Measurements from ENCODE around the gene PTDSS2.

PTDSS2 gene

DNA sequence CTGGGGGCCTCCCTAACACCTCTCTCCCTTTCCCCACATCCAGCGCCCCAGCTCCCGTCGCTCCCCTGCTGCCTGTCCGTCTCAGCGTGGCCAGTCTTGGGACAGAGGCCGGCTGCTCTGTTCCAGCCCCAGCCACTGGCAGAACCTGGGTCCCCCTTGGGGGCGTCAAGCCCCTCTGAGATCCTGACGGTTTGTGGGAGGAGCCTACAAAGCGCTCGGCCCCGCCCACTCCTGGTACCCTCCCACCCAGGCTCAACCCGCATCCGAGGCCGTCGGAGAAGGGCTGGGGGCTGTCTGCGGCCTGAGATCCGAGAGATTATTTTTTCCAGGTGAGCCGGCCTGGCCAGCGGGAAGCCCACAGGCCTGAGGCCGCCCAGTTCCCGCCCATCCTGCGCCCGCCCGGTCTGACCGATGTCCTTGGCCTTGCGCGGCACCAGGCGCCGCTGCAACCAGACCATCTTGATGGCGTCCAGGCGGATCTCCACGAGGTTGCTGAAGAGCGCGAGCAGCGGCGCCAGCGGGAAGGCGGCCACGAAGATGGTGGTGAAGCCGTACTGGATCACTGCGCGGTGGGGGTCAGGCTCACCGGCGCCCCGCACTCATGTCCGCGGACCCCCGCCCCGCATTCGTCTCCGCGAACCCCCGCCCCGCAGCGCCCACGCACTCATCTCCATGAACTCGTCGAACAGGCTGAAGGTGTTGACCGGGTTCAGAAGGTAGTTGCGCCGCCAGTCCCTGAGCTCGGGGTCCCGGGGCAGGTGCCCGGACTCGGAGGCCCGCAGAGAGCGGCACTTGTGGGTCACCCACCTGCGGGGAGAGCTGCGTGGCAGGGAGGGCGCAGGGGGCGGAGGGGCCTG is 29.8 kb upstream of the PTDSS2 start:
- Histone ChIP-seq H3K36me3 (replicated peaks; ENCODE audit: insufficient read depth, low read length) (no peaks in the 10 kb centered on the region), H3K4me3 (ENCODE audit: low read length) (no peak overlapping the region), H3K27ac (ENCODE audit: low read length) (no peak overlapping the region), H3K27me3 (replicated peaks; ENCODE audit: insufficient read depth, low read length) (peaks cover 74% of the 10 kb centered on the region), H3K4me1 (ENCODE audit: low read length) (no peaks in the 10 kb centered on the region), H3K9me2 (replicated peaks; ENCODE audit: insufficient read depth, low read length) (no peaks in the 10 kb centered on the region), H4K20me1 (ENCODE audit: insufficient read depth, low read length) (no peaks in the 10 kb centered on the region), H3K9me3 (replicated peaks; ENCODE audit: insufficient read depth, low read length) (no peaks in the 10 kb centered on the region), H3F3A (ENCODE audit: insufficient read depth, low read length) (no peaks in the 10 kb centered on the region), H3K9ac (ENCODE audit: low read length) (no peak overlapping the region), H3K79me2 (ENCODE audit: low read length) (no peaks in the 10 kb centered on the region), H3K4me2 (ENCODE audit: low read depth, low read length) (no peak overlapping the region), H2AFZ (ENCODE audit: low read length) (no peak overlapping the region)
- TF ChIP-seq, protein P1, sequence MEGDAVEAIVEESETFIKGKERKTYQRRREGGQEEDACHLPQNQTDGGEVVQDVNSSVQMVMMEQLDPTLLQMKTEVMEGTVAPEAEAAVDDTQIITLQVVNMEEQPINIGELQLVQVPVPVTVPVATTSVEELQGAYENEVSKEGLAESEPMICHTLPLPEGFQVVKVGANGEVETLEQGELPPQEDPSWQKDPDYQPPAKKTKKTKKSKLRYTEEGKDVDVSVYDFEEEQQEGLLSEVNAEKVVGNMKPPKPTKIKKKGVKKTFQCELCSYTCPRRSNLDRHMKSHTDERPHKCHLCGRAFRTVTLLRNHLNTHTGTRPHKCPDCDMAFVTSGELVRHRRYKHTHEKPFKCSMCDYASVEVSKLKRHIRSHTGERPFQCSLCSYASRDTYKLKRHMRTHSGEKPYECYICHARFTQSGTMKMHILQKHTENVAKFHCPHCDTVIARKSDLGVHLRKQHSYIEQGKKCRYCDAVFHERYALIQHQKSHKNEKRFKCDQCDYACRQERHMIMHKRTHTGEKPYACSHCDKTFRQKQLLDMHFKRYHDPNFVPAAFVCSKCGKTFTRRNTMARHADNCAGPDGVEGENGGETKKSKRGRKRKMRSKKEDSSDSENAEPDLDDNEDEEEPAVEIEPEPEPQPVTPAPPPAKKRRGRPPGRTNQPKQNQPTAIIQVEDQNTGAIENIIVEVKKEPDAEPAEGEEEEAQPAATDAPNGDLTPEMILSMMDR (IDR thresholded peaks at IDR 0.05; ENCODE audit: low read length): no peak
- TF ChIP-seq EZH2 (optimal IDR thresholded peaks at IDR 0.05; ENCODE audit: low read depth, low read length) (no peak), EZH2phosphoT487 (IDR thresholded peaks at IDR 0.05; ENCODE audit: low read length) (no peak)
- no peak for DNase-seq

DNA sequence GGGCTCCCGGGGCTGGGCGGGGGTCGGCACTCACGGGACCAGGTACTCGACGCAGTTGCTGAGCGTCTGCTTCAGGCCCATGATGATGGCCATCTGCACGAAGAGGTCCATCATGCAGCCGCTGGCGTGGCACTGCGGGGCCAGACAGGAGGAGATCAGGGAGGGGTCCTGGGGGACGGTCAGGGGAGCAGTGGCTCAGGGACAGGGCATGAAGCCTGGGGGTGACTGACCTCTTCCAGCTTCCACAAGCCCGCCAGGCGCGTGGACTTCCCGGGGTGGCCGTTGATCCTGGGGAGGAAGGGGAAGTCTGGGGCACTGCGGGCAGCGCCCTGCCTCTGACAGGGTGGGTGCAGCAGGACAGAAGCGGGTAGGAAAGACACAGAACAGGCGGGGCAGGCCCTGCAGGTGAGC is 29.2 kb upstream of the PTDSS2 start:
- no peak for DNase-seq
- Histone ChIP-seq H4K20me1 (ENCODE audit: insufficient read depth, low read length) (no peaks in the 10 kb centered on the region), H3K9me2 (replicated peaks; ENCODE audit: insufficient read depth, low read length) (no peaks in the 10 kb centered on the region)

DNA sequence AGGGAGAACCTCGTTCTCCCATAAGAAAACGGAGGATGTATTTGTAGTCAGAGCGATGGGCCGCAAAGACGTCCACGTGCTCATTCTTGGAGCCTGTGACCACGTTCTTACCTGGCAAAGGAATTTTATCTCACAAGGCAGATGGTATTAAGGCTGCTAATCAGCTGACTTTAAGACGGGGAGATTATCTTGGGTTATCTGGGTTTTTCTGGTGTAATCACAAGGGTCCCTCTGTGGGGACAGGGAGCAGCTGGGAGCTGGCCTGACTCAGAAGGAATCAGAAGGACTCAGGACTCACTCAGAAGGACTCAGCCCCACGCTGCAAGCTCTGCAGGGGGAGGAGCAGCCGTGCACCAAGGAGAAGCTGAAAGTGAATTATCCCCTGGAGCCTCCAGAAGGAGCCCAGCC is 27.8 kb upstream of the PTDSS2 start:
- no peak for DNase-seq
- H3K4me2 ChIP-seq (ENCODE audit: low read depth, low read length): no peak overlapping the region
- no peaks in the 10 kb centered on the region for H3K9me2 ChIP-seq (replicated peaks; ENCODE audit: insufficient read depth, low read length)
- no peak overlapping the region for H3K4me3 ChIP-seq (ENCODE audit: low read length)
- H3K9ac ChIP-seq (ENCODE audit: low read length): no peak overlapping the region
- H3K27me3 ChIP-seq (replicated peaks; ENCODE audit: insufficient read depth, low read length): peaks cover 70% of the 10 kb centered on the region
- no peaks in the 10 kb centered on the region for H3F3A ChIP-seq (ENCODE audit: insufficient read depth, low read length)
- no peaks in the 10 kb centered on the region for H3K9me3 ChIP-seq (replicated peaks; ENCODE audit: insufficient read depth, low read length)
- H3K36me3 ChIP-seq (replicated peaks; ENCODE audit: insufficient read depth, low read length): no peaks in the 10 kb centered on the region
- no peak overlapping the region for H2AFZ ChIP-seq (ENCODE audit: low read length)
- H3K27ac ChIP-seq (ENCODE audit: low read length): no peak overlapping the region
- H4K20me1 ChIP-seq (ENCODE audit: insufficient read depth, low read length): no peaks in the 10 kb centered on the region
- H3K4me1 ChIP-seq (ENCODE audit: low read length): no peaks in the 10 kb centered on the region
- H3K79me2 ChIP-seq (ENCODE audit: low read length): no peaks in the 10 kb centered on the region
- TF ChIP-seq EZH2phosphoT487 (IDR thresholded peaks at IDR 0.05; ENCODE audit: low read length): no peak
- TF ChIP-seq, protein P1 (IDR thresholded peaks at IDR 0.05; ENCODE audit: low read length): no peak

More for the DNA sequence above, 29.2 kb upstream of the PTDSS2 start:
- no peaks in the 10 kb centered on the region for H3K9me3 ChIP-seq (replicated peaks; ENCODE audit: insufficient read depth, low read length)
- H3K79me2 ChIP-seq (ENCODE audit: low read length): no peaks in the 10 kb centered on the region
- peaks cover 73% of the 10 kb centered on the region for H3K27me3 ChIP-seq (replicated peaks; ENCODE audit: insufficient read depth, low read length)
- H3K4me1 ChIP-seq (ENCODE audit: low read length): no peaks in the 10 kb centered on the region
- no peaks in the 10 kb centered on the region for H3F3A ChIP-seq (ENCODE audit: insufficient read depth, low read length)
- no peak overlapping the region for H3K4me3 ChIP-seq (ENCODE audit: low read length)
- H2AFZ ChIP-seq (ENCODE audit: low read length): no peak overlapping the region
- H3K27ac ChIP-seq (ENCODE audit: low read length): no peak overlapping the region
- no peak overlapping the region for H3K9ac ChIP-seq (ENCODE audit: low read length)
- no peak overlapping the region for H3K4me2 ChIP-seq (ENCODE audit: low read depth, low read length)
- no peaks in the 10 kb centered on the region for H3K36me3 ChIP-seq (replicated peaks; ENCODE audit: insufficient read depth, low read length)
- TF ChIP-seq EZH2phosphoT487 (IDR thresholded peaks at IDR 0.05; ENCODE audit: low read length) (no peak), EZH2 (optimal IDR thresholded peaks at IDR 0.05; ENCODE audit: low read depth, low read length) (no peak)
- TF ChIP-seq, protein P1 (IDR thresholded peaks at IDR 0.05; ENCODE audit: low read length): no peak
